ENCODE data around the gene MRPL51. TPM values are rescaled to one million over a fixed set of nuclear protein-coding genes. Genes with fewer than 3 reads are reported as not detected.

MRPL51 gene
- total and polyA plus RNA-seq, 9 of the 15 experiments (the other 6 are each of a cell fraction or from before 2014, with no cell fraction given) = 127 to 727 (median 208) TPM

- peak; percentile 44 for TF ChIP-seq TFE3 (CRISPR knock-in tag; IDR thresholded peaks at IDR 0.05)
- no peak for TF ChIP-seq RBM15 (IDR thresholded peaks at IDR 0.05; ENCODE audit: insufficient read depth, low read length)
- TF ChIP-seq RBM25 (IDR thresholded peaks at IDR 0.05; ENCODE audit: low read depth, low read length, severe bottlenecking) = no peak
- 0 out of 2 replicates have a peak, but pooled peaks have one; percentile 55 for TF ChIP-seq TAF15 (IDR thresholded peaks at IDR 0.05; ENCODE audit: low read depth, low read length)
- peak; percentile 94 for TF ChIP-seq RBM22 (IDR thresholded peaks at IDR 0.05; ENCODE audit: low read depth, low read length, poor library complexity, severe bottlenecking)
- 0 out of 2 replicates have a peak, but pooled peaks have one; percentile 10 for TF ChIP-seq ETV1 (tag; conservative IDR thresholded peaks at IDR 0.05; ENCODE audit: low read depth)
- no peak for TF ChIP-seq CEBPG (CRISPR knock-in tag; IDR thresholded peaks at IDR 0.05)
- TF ChIP-seq CEBPG (tag; conservative IDR thresholded peaks at IDR 0.05 in 1 of 2, IDR thresholded peaks at IDR 0.05 in 1 of 2) = peak in 1 of 2 experiments; percentile 49; a peak in 1 of 4 replicates
- TF ChIP-seq SNRNP70 (optimal IDR thresholded peaks at IDR 0.05; ENCODE audit: low read depth, low read length) = peak; percentile 84
- TF ChIP-seq ZNF316 (IDR thresholded peaks at IDR 0.05) = peak; percentile 44; the same call in 1 of the 2 replicates
- TF ChIP-seq NFIC (IDR thresholded peaks at IDR 0.05) = peak; percentile 96
- no peak for TF ChIP-seq SP1 (CRISPR knock-in tag; IDR thresholded peaks at IDR 0.05)
- peak in 1 of 2 experiments; percentile 72; a peak in 2 of 4 replicates for TF ChIP-seq HDAC1 (IDR thresholded peaks at IDR 0.05)
- TF ChIP-seq NFE2 (IDR thresholded peaks at IDR 0.05; ENCODE audit: low read depth) = peak; percentile 71
- peak; percentile 85; the same call in 1 of the 2 replicates for TF ChIP-seq E2F4 (CRISPR knock-in tag; IDR thresholded peaks at IDR 0.05; ENCODE audit: low read depth)
- TF ChIP-seq GATA2 (CRISPR knock-in tag; IDR thresholded peaks at IDR 0.05) = no peak
- TF ChIP-seq ZNF75A (CRISPR knock-in tag; IDR thresholded peaks at IDR 0.05) = no peak
- 0 out of 2 replicates have a peak, but pooled peaks have one; percentile 10 for TF ChIP-seq ZNF274 (IDR thresholded peaks at IDR 0.05; ENCODE audit: borderline replicate concordance, low read depth, low read length)
- peak; percentile 69 for TF ChIP-seq POLR2G (IDR thresholded peaks at IDR 0.05; ENCODE audit: low read depth, low read length)
- TF ChIP-seq ZKSCAN8 (CRISPR knock-in tag; IDR thresholded peaks at IDR 0.05) = no peak
- peak; percentile 19 for TF ChIP-seq KDM5B (IDR thresholded peaks at IDR 0.05; ENCODE audit: insufficient replicate concordance, low read depth, low read length)
- peak; percentile 48; the same call in 1 of the 2 replicates for TF ChIP-seq MAFG (tag; conservative IDR thresholded peaks at IDR 0.05)
- peak; percentile 93 for TF ChIP-seq CHD1 (IDR thresholded peaks at IDR 0.05; ENCODE audit: low read length)
These were observed 42.1 kb upstream of the MRPL51 start (continued) for GRCh38 chr12:6534945-6535696.
